Activated T-helper 2 cell treated with anti-CD3 and anti-CD28 coated beads, Interferon-gamma antibody, Interleukin-2, Interleukin-4, amounts not matched to agents 10 μg/mL and 5 μg/mL and 100 μg/mL, durations not matched to agents 14 hours and 24 hours and 36 hours (primary cell): ENCODE data around the gene KCNQ2. TPM values are rescaled to one million over a fixed set of nuclear protein-coding genes. Genes with fewer than 3 reads are reported as not detected.
A peak's percentile ranks its signal among the peaks of the same experiment; 100 is the strongest.

Experiments
- DNase-seq: peaks from one replicate; pipeline ENCODE4 v3.0.0; 2021; ENCODE audit warnings: low spot score
- H3K27ac Mint-ChIP-seq: one replicate; pipeline ENCODE4 v1.8.0; 2021; ENCODE audit warnings: mixed read lengths
- H3K27me3 Mint-ChIP-seq: one replicate; pipeline ENCODE4 v1.8.0; 2021; ENCODE audit warnings: low read depth, mixed read lengths
- H3K36me3 Mint-ChIP-seq: one replicate; pipeline ENCODE4 v1.8.0; 2021; ENCODE audit warnings: low read depth, mixed read lengths
- H3K4me1 Mint-ChIP-seq: one replicate; pipeline ENCODE4 v1.8.0; 2021; ENCODE audit warnings: low read depth, mixed read lengths
- H3K4me3 Mint-ChIP-seq: one replicate; pipeline ENCODE4 v1.8.0; 2021; ENCODE audit warnings: low read depth, mild to moderate bottlenecking, moderate library complexity, mixed read lengths
- H3K9me3 Mint-ChIP-seq: one replicate; pipeline ENCODE4 v1.8.0; 2021; ENCODE audit warnings: mixed read lengths
- intact Hi-C: fragments of 100-400 bp; cut with micrococcal nuclease; formaldehyde crosslinking; loops from one replicate; pipeline ENCODE4 v1.15.1; 2023
- total RNA-seq: library from RNA; stranded (reverse); gene quantifications from 2 replicates; pipeline ENCODE4 v1.2.3, GENCODE V29; 2022

KCNQ2 gene
- total RNA-seq, 1 donor from 2014 or later = not detected

DNA sequence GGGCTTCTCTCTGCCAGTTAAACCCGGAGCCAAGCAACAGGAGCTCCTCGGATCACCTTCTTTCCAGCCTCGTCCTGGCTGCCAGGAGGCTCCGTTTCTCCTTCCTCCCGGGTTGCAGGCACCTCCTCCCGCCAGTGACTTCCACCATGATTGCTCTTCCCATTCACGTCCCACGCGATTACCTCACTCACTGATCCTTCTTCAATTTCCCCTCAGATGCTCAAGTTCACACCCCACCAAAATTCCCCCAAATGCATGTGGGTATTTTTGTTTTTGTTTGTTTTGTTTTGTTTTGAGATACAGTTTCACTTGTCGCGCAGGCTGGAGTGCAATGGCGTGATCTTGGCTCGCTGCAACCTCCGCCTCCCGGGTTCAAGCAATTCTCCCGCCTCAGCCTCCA lies 25.1 kb downstream of the KCNQ2 start:
- DNase-seq = no peak
- H3K4me3 Mint-ChIP-seq = no peak overlapping the region
- H3K9me3 Mint-ChIP-seq = peaks cover 13% of the 10 kb centered on the region
- no peaks in the 10 kb centered on the region for H3K27me3 Mint-ChIP-seq
- peaks cover 1% of the 10 kb centered on the region for H3K4me1 Mint-ChIP-seq
- intact Hi-C loops = no loop called here
- no peaks in the 10 kb centered on the region for H3K36me3 Mint-ChIP-seq
- no peak overlapping the region for H3K27ac Mint-ChIP-seq

- intact Hi-C loops = no loop called here
- H3K27ac Mint-ChIP-seq = no peak overlapping the region
- H3K9me3 Mint-ChIP-seq = peaks cover 15% of the 10 kb centered on the region
- H3K4me1 Mint-ChIP-seq = peaks cover 10% of the 10 kb centered on the region
- no peak for DNase-seq
- no peaks in the 10 kb centered on the region for H3K27me3 Mint-ChIP-seq
- H3K36me3 Mint-ChIP-seq = no peaks in the 10 kb centered on the region
- H3K4me3 Mint-ChIP-seq = no peak overlapping the region
Measured at GRCh38 chr20:63446216-63447024, 26.0 kb downstream of the KCNQ2 start.

GRCh38 chr20:63445075-63445734 lies 27.2 kb downstream of the KCNQ2 start:
- Mint-ChIP-seq H3K4me3 (no peak overlapping the region), H3K4me1 (peaks cover 15% of the 10 kb centered on the region), H3K36me3 (no peaks in the 10 kb centered on the region), H3K27ac (no peak overlapping the region), H3K9me3 (peaks cover 15% of the 10 kb centered on the region), H3K27me3 (no peaks in the 10 kb centered on the region)
- intact Hi-C loops = no loop called here
- no peak for DNase-seq

GRCh38 chr20:63444548-63444947 lies 27.9 kb downstream of the KCNQ2 start:
- no peaks in the 10 kb centered on the region for H3K36me3 Mint-ChIP-seq
- peaks cover 15% of the 10 kb centered on the region for H3K4me1 Mint-ChIP-seq
- H3K9me3 Mint-ChIP-seq = peaks cover 15% of the 10 kb centered on the region
- no peak overlapping the region for H3K27ac Mint-ChIP-seq
- no peak overlapping the region for H3K4me3 Mint-ChIP-seq
- DNase-seq = no peak
- H3K27me3 Mint-ChIP-seq = no peaks in the 10 kb centered on the region
- intact Hi-C loops = no loop called here

DNA sequence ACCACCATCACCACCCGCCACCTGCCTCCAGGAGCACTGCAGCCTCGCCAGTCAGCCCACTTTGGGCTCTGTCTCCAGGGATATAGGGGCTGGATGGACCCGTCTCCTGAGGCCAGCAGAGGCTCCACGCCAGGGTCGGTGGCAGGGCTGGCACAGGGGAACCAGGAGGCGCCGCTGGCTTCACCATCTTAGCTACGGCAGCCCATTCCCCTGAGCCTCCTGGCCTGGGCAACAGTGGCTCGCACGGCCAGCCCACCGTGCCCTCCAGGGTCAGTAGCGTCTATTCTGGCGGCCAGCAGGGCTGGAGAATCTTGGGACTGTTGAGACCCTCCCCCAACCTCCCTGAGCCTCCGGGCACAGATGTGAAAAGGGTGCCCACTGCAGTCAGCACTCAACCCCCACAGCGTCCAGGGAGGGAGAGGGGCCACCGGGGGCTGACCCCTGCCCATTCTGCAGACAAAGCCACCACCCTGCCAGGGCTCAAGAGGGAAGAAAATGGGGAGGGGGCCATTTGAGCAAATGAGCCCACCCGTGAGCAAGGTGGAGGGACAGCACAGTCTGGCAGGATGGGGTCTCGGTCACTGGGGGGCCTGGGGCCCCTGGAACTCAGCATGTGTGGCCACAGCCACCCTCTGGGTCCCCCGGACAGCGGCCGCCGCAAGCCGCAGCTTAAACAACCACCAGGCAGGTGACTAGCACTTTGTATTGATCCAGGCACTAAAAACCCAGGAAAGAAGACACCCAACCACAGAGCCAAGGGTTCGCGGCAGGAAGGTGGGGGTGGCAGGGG lies 28.7 kb downstream of the KCNQ2 start:
- H3K4me1 Mint-ChIP-seq = peaks cover 15% of the 10 kb centered on the region
- no peaks in the 10 kb centered on the region for H3K27me3 Mint-ChIP-seq
- no peak overlapping the region for H3K4me3 Mint-ChIP-seq
- no peak for DNase-seq
- H3K27ac Mint-ChIP-seq = no peak overlapping the region
- H3K36me3 Mint-ChIP-seq = no peaks in the 10 kb centered on the region
- intact Hi-C loops = no loop called here
- H3K9me3 Mint-ChIP-seq = peaks cover 15% of the 10 kb centered on the region

- peaks cover 15% of the 10 kb centered on the region for H3K9me3 Mint-ChIP-seq
- no peak overlapping the region for H3K4me3 Mint-ChIP-seq
- peak overlapping the region; percentile 33 for H3K27ac Mint-ChIP-seq
- H3K27me3 Mint-ChIP-seq = peaks cover 4% of the 10 kb centered on the region
- intact Hi-C loops = no loop called here
- H3K36me3 Mint-ChIP-seq = no peaks in the 10 kb centered on the region
- H3K4me1 Mint-ChIP-seq = peaks cover 15% of the 10 kb centered on the region
- DNase-seq = peak; percentile 55
Measured at GRCh38 chr20:63442100-63442493, 30.4 kb downstream of the KCNQ2 start.

GRCh38 chr20:63441136-63442099 lies 31.0 kb downstream of the KCNQ2 start:
- Mint-ChIP-seq H3K27me3 (peaks cover 6% of the 10 kb centered on the region), H3K4me1 (peaks cover 15% of the 10 kb centered on the region), H3K36me3 (no peaks in the 10 kb centered on the region), H3K9me3 (peaks cover 15% of the 10 kb centered on the region), H3K27ac (peak overlapping the region; percentile 20), H3K4me3 (no peak overlapping the region)
- intact Hi-C loops = no loop called here
- peak; percentile 17 for DNase-seq

DNA sequence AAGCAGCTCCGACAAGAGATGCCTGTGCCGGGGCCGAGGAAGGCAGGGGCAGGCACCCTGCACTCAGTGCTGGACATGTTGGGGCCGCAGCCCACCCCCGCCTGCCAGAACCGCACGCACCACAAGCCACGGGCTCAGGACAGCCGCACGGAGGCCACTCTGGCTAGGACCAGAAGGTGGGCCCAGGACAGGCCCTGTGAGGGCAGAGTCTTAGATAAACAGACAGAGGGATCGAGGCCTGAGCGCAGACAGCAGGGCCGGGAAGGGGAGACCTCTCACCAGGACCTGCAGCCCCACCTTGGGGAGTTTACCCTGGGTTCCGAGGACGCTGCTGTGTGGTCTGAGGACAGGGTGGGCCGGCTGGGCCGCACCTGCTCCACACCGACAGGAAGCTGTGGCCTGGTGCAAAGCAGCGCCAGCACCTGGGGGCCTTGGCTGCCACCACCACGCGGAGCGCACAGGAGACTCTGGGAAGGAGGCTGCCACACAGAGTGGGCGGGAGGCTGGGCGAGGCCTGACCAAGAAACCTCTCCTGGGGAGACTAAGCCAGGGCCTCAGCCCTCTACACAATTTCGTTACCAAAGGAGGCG lies 32.0 kb downstream of the KCNQ2 start:
- no peak overlapping the region for H3K4me3 Mint-ChIP-seq
- intact Hi-C loops = no loop called here
- no peak overlapping the region for H3K27ac Mint-ChIP-seq
- H3K4me1 Mint-ChIP-seq = peaks cover 15% of the 10 kb centered on the region
- H3K9me3 Mint-ChIP-seq = peaks cover 15% of the 10 kb centered on the region
- no peak for DNase-seq
- peaks cover 6% of the 10 kb centered on the region for H3K27me3 Mint-ChIP-seq
- no peaks in the 10 kb centered on the region for H3K36me3 Mint-ChIP-seq

GRCh38 chr20:63439866-63440265 lies 32.6 kb downstream of the KCNQ2 start:
- intact Hi-C loops = no loop called here
- Mint-ChIP-seq H3K27ac (no peak overlapping the region), H3K4me3 (no peak overlapping the region), H3K36me3 (no peaks in the 10 kb centered on the region), H3K9me3 (peaks cover 15% of the 10 kb centered on the region), H3K27me3 (peaks cover 6% of the 10 kb centered on the region), H3K4me1 (peaks cover 16% of the 10 kb centered on the region)
- DNase-seq = no peak

- Mint-ChIP-seq H3K4me1 (peaks cover 20% of the 10 kb centered on the region), H3K27me3 (peaks cover 8% of the 10 kb centered on the region), H3K36me3 (no peaks in the 10 kb centered on the region), H3K9me3 (peaks cover 10% of the 10 kb centered on the region), H3K27ac (no peak overlapping the region), H3K4me3 (no peak overlapping the region)
- no peak for DNase-seq
- intact Hi-C loops = no loop called here
Measured at GRCh38 chr20:63438121-63438520, 34.3 kb downstream of the KCNQ2 start.

GRCh38 chr20:63435552-63435951 lies 36.9 kb downstream of the KCNQ2 start:
- intact Hi-C loops = loop anchor here (2.0 kb wide), 1 partner anchor 61 kb away; no protein-coding TSS in a partner anchor
- Mint-ChIP-seq H3K27me3 (peaks cover 8% of the 10 kb centered on the region), H3K4me3 (no peak overlapping the region), H3K36me3 (no peaks in the 10 kb centered on the region), H3K4me1 (peaks cover 5% of the 10 kb centered on the region), H3K27ac (no peak overlapping the region), H3K9me3 (no peaks in the 10 kb centered on the region)
- no peak for DNase-seq
